GM19023 (cell line): ENCODE results near the gene IL5.
"Not testable (repeated sequence)": the region's sequence is repeated elsewhere in the genome, so short reads cannot be mapped to it uniquely, and the experiment has no call there.

Experiments used
- ATAC-seq: cut with Tn5 transposase; IDR thresholded peaks from one replicate; pipeline ENCODE4 v1.9.1; 2021; ENCODE audit warnings: mild to moderate bottlenecking, moderate library complexity; ENCODE audit not compliant: unreplicated experiment

The IL5 gene

GRCh38 chr5:132543472-132544201 lies at the start of gene IL5:
IL5 (minus strand) TSS chr5:132543522; CDS start chr5:132543478, 44 bp downstream.
- no peak for ATAC-seq

GRCh38 chr5:132592521-132592920 lies 49.2 kb upstream of the IL5 start:
- no peak for ATAC-seq

- ATAC-seq: no peak
Measured at GRCh38 chr5:132591145-132591544, 47.8 kb upstream of the IL5 start.

GRCh38 chr5:132589467-132589866 lies 46.1 kb upstream of the IL5 start:
- ATAC-seq: no peak

- no peak for ATAC-seq
Measured at GRCh38 chr5:132586063-132586462, 42.7 kb upstream of the IL5 start.

- ATAC-seq: not testable (repeated sequence)
Measured at GRCh38 chr5:132584560-132584959, 41.2 kb upstream of the IL5 start.

GRCh38 chr5:132576123-132576522 lies 32.8 kb upstream of the IL5 start:
- ATAC-seq: no peak

GRCh38 chr5:132566657-132567056 lies 23.3 kb upstream of the IL5 start:
- ATAC-seq: no peak

- not testable (repeated sequence) for ATAC-seq
Measured at GRCh38 chr5:132564555-132564954, 21.2 kb upstream of the IL5 start.

GRCh38 chr5:132561601-132562000 lies 18.3 kb upstream of the IL5 start:
- ATAC-seq: no peak

- ATAC-seq: no peak
Measured at GRCh38 chr5:132559383-132560060, 16.2 kb upstream of the IL5 start.

GRCh38 chr5:132557478-132558172 lies 14.3 kb upstream of the IL5 start:
- ATAC-seq: peak; percentile 35

GRCh38 chr5:132556763-132557477 lies 13.6 kb upstream of the IL5 start, which contains the start of gene RAD50:
RAD50 (plus strand) TSS chr5:132556977; CDS start chr5:132557325, 348 bp downstream.
- peak; percentile 93 for ATAC-seq

GRCh38 chr5:132556153-132556762 lies 12.9 kb upstream of the IL5 start:
- ATAC-seq: no peak

GRCh38 chr5:132549576-132549975 lies 6.3 kb upstream of the IL5 start:
- ATAC-seq: no peak

GRCh38 chr5:132548834-132549233 lies 5.5 kb upstream of the IL5 start:
- not testable (repeated sequence) for ATAC-seq

GRCh38 chr5:132547269-132547668 lies 3.9 kb upstream of the IL5 start:
- ATAC-seq: no peak

- ATAC-seq: no peak
Measured at GRCh38 chr5:132546108-132546507, 2.8 kb upstream of the IL5 start.

- ATAC-seq: no peak
Measured at GRCh38 chr5:132540764-132541163, 2.6 kb downstream of the IL5 start.

GRCh38 chr5:132540149-132540548 lies 3.2 kb downstream of the IL5 start:
- no peak for ATAC-seq

- no peak for ATAC-seq
Measured at GRCh38 chr5:132539716-132540115, 3.6 kb downstream of the IL5 start.
